ENCODE results near the gene STYX. TPM values are rescaled to one million over a fixed set of nuclear protein-coding genes. Genes with fewer than 3 reads are reported as not detected.

The STYX gene
- total RNA-seq, 1 donor from 2014 or later: 11.8 TPM

DNA sequence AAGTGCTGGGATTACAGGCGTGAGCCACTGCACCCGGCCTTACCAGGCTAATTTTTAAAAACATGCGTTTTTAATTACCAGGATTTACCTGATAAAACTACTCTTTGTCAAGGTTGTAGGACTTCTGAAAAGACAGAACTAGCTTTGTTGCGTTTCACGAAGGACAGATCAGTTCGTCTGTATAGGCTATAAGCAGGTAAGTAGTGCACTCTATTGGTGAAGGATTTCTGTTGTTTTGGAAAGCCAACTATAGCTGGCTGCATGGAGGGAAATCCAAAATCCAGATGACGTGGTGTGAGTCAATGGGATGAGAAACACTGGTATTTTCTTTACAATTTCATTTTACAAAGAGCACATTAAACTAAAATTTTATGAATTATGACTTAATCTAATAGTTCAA lies 46.9 kb downstream of the STYX start:
- TF ChIP-seq, protein P1, sequence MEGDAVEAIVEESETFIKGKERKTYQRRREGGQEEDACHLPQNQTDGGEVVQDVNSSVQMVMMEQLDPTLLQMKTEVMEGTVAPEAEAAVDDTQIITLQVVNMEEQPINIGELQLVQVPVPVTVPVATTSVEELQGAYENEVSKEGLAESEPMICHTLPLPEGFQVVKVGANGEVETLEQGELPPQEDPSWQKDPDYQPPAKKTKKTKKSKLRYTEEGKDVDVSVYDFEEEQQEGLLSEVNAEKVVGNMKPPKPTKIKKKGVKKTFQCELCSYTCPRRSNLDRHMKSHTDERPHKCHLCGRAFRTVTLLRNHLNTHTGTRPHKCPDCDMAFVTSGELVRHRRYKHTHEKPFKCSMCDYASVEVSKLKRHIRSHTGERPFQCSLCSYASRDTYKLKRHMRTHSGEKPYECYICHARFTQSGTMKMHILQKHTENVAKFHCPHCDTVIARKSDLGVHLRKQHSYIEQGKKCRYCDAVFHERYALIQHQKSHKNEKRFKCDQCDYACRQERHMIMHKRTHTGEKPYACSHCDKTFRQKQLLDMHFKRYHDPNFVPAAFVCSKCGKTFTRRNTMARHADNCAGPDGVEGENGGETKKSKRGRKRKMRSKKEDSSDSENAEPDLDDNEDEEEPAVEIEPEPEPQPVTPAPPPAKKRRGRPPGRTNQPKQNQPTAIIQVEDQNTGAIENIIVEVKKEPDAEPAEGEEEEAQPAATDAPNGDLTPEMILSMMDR (IDR thresholded peaks at IDR 0.05; ENCODE audit: insufficient read depth, low read length, poor library complexity, severe bottlenecking): no peak
- Histone ChIP-seq H3K36me3 (ENCODE audit: control insufficient read depth, insufficient read depth, low read length) (no peaks in the 10 kb centered on the region), H3K4me3 (ENCODE audit: low read depth, low read length) (no peak overlapping the region), H3K27me3 (ENCODE audit: control insufficient read depth, insufficient read depth, low read length) (no peaks in the 10 kb centered on the region)
- no peak for DNase-seq (ENCODE audit: low read depth)

DNA sequence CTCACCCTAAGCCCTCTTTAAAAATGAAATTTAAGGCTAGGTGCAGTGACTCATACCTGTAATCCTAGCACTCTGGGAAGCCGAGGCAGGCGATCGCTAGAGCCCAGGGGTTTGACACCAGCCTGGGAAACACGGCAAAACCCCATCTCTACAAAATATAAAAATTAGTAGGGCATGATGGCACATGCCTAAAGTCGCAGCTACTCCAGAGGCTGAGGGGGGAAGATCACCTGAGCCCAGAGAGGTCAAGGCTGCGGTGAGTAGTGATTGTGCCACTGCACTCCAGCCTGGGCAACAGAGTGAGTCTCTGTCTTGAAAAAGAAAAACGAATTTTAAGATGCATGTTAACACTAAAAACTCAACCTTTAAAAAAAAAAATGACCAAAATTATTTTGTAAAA lies 48.7 kb downstream of the STYX start:
- H3K4me3 ChIP-seq (ENCODE audit: low read depth, low read length): no peak overlapping the region
- H3K27me3 ChIP-seq (ENCODE audit: control insufficient read depth, insufficient read depth, low read length): no peaks in the 10 kb centered on the region
- no peaks in the 10 kb centered on the region for H3K36me3 ChIP-seq (ENCODE audit: control insufficient read depth, insufficient read depth, low read length)
- TF ChIP-seq, protein P1 (IDR thresholded peaks at IDR 0.05; ENCODE audit: insufficient read depth, low read length, poor library complexity, severe bottlenecking): no peak
- DNase-seq (ENCODE audit: low read depth): no peak

DNA sequence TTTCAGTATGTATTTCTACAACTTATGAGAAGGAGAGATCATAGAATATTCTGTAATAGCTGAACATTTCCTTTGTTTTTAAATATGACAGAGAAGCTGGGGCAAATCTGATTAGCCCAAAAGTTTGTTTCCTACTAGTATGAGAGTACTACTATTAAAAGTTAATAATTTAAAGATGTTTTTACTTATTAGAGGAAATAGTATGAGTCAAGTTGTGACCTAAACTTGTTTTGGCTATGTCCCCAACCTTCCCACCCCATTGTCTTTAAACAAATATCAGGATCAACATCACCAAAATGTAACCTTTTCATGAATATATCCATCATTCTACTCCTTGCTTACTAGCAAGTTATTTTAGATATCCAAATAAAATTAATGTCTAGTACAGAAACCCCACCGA lies 50.9 kb downstream of the STYX start:
- no peak for DNase-seq (ENCODE audit: low read depth)
- no peaks in the 10 kb centered on the region for H3K36me3 ChIP-seq (ENCODE audit: control insufficient read depth, insufficient read depth, low read length)
- H3K27me3 ChIP-seq (ENCODE audit: control insufficient read depth, insufficient read depth, low read length): no peaks in the 10 kb centered on the region
- TF ChIP-seq, protein P1 (IDR thresholded peaks at IDR 0.05; ENCODE audit: insufficient read depth, low read length, poor library complexity, severe bottlenecking): no peak
- no peak overlapping the region for H3K4me3 ChIP-seq (ENCODE audit: low read depth, low read length)

DNA sequence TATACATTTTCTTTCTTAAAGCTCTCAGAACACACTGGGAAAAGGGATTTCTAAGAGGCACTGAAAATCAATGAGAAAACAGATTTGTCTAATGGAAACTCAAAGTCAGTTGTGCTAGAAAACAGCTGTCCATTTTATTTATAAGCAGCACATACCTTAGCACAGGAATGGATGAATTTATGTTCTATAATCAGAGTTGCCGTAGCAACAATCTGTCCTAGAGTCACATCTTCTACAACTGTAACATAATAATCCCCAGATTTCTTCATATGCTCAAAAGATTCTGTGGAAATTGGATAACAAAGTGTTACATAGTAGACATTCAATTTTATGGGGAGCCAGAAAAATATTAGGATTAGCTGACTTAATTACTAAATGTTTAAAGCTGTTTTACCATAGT lies 51.7 kb downstream of the STYX start:
- TF ChIP-seq, protein P1 (IDR thresholded peaks at IDR 0.05; ENCODE audit: insufficient read depth, low read length, poor library complexity, severe bottlenecking): no peak
- no peaks in the 10 kb centered on the region for H3K36me3 ChIP-seq (ENCODE audit: control insufficient read depth, insufficient read depth, low read length)

DNA sequence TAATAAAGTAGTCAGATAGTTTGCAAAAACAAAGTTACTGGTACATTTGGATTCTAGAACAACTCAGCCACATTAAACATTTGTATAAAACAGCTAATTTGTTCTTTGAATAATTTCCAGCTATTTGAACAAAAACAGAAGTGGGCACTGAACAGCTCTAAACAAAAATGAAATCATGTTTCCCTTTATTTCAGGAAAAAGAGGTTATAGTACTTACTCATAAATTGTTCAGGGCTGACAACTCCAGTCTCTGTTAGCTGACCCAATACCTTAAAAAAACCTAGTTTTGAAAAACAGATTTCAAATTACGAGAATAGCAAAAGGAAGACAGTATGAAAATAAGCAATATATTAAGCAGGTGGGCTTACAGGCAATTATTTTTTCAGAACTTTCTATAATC lies 53.2 kb downstream of the STYX start:
- TF ChIP-seq, protein P1 (IDR thresholded peaks at IDR 0.05; ENCODE audit: insufficient read depth, low read length, poor library complexity, severe bottlenecking): no peak
- Histone ChIP-seq H3K36me3 (ENCODE audit: control insufficient read depth, insufficient read depth, low read length) (no peaks in the 10 kb centered on the region), H3K27me3 (ENCODE audit: control insufficient read depth, insufficient read depth, low read length) (no peaks in the 10 kb centered on the region)

More for the DNA sequence above, 51.7 kb downstream of the STYX start:
- H3K27me3 ChIP-seq (ENCODE audit: control insufficient read depth, insufficient read depth, low read length): no peaks in the 10 kb centered on the region
- DNase-seq (ENCODE audit: low read depth): no peak
- H3K4me3 ChIP-seq (ENCODE audit: low read depth, low read length): no peak overlapping the region

DNA sequence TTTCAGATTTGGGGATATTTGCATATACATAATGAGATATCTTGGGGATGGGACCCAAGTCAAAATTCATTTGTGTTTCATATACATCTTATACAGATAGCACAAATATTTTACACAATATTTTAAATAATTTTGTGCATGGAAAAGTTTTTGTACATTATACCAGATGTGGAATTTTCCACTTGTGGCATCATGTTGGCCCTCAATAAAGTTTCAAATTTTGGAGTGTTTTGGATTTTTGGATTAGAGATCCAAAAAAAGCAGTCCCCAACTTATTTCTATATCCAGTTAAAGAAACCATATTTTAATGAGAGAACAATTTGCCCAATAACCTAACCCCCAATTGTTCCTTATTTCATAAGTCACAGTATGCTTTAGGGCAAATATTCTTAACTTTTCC lies 56.9 kb downstream of the STYX start:
- DNase-seq (ENCODE audit: low read depth): no peak
- TF ChIP-seq, protein P1 (IDR thresholded peaks at IDR 0.05; ENCODE audit: insufficient read depth, low read length, poor library complexity, severe bottlenecking): no peak
- no peaks in the 10 kb centered on the region for H3K36me3 ChIP-seq (ENCODE audit: control insufficient read depth, insufficient read depth, low read length)
- H3K4me3 ChIP-seq (ENCODE audit: low read depth, low read length): no peak overlapping the region
- H3K27me3 ChIP-seq (ENCODE audit: control insufficient read depth, insufficient read depth, low read length): no peaks in the 10 kb centered on the region

More for the DNA sequence above, 53.2 kb downstream of the STYX start:
- no peak overlapping the region for H3K4me3 ChIP-seq (ENCODE audit: low read depth, low read length)
- DNase-seq (ENCODE audit: low read depth): no peak
